Measurements from ENCODE around the gene NAV3.

DNA sequence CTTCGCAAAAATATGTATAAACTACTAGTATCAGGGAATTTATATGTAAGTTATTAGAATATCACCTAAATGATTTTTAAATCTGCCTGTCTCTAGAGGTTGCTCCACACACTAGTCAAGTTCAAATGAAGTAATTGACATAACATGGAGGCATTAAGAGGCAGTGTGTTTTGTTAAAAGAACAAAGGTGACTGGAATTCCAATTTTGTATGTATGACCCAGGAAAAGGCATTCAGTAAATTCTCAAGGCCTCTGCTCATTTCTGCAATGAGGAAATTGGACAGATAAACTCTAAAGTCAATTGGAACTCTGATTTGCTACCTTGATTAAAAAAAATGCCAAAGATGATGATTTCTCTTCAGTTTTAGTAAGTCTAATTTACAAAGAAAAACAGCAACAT lies 117.1 kb downstream of the NAV3 start:
- no peak for TF ChIP-seq CTCF (IDR thresholded peaks at IDR 0.05)
- no peak for TF ChIP-seq POLR2A (IDR thresholded peaks at IDR 0.05)

Data from right lobe of liver (tissue), 4 donors.